Measurements from ENCODE around the gene MYBPH.

MYBPH gene

DNA sequence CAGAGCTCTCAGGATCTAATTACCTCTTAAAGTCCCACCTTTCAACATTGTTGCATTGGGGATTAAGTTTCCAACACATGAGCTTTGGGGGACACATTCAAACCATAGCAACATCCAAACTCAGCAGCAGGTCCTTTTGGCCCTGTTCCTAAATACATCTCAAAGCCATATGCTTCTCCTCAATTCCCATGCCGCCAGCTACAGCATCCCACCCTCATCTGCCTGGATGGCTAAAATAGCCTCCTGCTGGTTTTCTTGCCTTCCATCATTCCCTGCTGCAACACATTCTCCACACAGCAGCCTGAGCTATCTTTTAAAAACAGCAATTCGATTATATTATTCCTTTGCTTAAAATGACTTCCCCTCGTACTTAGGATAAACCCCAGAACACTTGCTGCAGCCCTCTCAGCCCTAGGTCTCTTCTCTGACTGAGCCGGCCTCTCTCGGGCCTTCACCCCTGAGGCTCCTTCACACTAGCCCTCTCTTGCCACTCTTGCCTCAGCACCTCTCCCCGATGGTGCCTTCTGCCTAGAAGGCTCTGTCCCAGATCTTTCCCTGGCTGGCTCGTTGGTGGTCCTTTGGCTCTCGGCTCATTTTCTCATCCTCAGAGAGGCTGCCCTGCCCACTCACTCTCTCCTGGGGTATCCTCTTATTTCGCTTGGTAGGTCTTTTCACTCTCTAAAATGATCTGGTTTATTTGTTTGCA lies 16.5 kb downstream of the MYBPH start:
- Histone ChIP-seq H3K36me3 (ENCODE audit: control insufficient read depth, insufficient read depth, low read length) (no peaks in the 10 kb centered on the region), H3K4me3 (ENCODE audit: low read depth, low read length) (no peak overlapping the region), H3K4me1 (ENCODE audit: control insufficient read depth, insufficient read depth, low read length) (peaks cover 4% of the 10 kb centered on the region), H3K9ac (ENCODE audit: low read depth, low read length) (no peak overlapping the region), H3K9me3 (ENCODE audit: control insufficient read depth, insufficient read depth, low read length) (no peaks in the 10 kb centered on the region), H3K27me3 (ENCODE audit: control insufficient read depth, insufficient read depth, low read length) (no peaks in the 10 kb centered on the region)

GRCh38 chr1:203158423-203158822 lies 17.2 kb downstream of the MYBPH start:
- Histone ChIP-seq H3K9ac (ENCODE audit: low read depth, low read length) (no peak overlapping the region), H3K4me1 (ENCODE audit: control insufficient read depth, insufficient read depth, low read length) (peaks cover 4% of the 10 kb centered on the region), H3K27me3 (ENCODE audit: control insufficient read depth, insufficient read depth, low read length) (no peaks in the 10 kb centered on the region), H3K36me3 (ENCODE audit: control insufficient read depth, insufficient read depth, low read length) (no peaks in the 10 kb centered on the region), H3K9me3 (ENCODE audit: control insufficient read depth, insufficient read depth, low read length) (no peaks in the 10 kb centered on the region), H3K4me3 (ENCODE audit: low read depth, low read length) (no peak overlapping the region)

DNA sequence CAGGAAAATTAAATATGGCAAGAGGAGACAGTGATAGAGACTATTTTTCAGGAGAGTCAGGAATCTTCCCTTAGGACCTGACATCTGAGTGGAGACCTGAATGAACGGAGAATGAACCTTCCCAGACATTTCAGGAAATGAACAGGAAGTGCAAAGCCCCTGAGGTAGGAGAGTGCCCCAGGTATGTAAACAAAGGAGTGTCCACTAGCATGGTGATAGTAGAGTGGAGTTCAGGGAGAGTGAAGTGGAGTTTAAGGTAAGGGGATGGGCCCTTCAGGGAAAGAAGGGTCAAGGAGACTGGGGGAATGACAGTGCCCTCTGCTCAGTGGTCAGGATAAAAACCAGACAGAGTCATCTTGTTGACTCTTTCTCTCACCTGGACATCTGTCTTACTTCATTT lies 19.3 kb downstream of the MYBPH start:
- no peaks in the 10 kb centered on the region for H3K36me3 ChIP-seq (ENCODE audit: control insufficient read depth, insufficient read depth, low read length)
- H3K27me3 ChIP-seq (ENCODE audit: control insufficient read depth, insufficient read depth, low read length): no peaks in the 10 kb centered on the region
- H3K4me3 ChIP-seq (ENCODE audit: low read depth, low read length): no peak overlapping the region
- no peaks in the 10 kb centered on the region for H3K9me3 ChIP-seq (ENCODE audit: control insufficient read depth, insufficient read depth, low read length)
- no peak overlapping the region for H3K9ac ChIP-seq (ENCODE audit: low read depth, low read length)
- peaks cover 17% of the 10 kb centered on the region for H3K4me1 ChIP-seq (ENCODE audit: control insufficient read depth, insufficient read depth, low read length)

DNA sequence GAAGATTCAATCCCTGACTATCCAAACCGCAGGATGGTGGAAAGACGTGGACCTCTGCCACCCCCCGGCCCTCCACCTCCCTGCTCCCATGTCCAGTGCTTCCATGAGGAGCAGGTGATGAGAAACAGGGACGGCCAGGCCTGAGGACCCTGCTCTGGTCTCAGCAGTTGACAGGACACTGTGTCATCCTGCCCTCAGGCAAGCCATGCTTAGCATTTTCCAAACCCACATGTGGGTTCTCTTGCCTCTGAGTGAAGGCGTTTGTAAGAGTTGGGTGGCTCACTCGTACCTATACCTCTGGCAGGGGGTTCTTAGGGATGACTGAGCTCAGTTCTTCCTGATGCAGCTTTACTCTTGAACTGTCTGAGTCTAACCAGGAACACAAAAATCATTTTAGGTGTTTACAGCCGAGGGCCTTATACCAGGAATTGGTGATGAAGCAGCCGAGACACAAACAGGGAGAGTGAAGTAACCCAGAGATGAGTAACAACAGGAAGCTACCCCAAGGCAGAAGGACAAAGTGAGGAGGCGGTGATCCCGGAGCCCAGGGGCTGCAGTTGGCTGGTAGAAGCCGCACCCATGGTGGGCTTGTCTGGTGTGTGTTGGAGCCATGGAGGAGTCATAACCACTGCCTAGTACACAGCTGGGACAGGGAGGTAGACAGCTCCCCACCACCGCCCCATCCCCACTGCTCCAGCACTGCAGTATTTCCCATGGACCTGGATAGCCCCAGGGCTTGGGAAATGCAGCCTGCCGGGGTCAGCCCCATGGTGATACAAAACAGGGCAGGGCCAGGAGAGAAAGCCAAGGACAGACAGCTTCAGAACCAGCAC lies 21.4 kb downstream of the MYBPH start:
- Histone ChIP-seq H3K9me3 (ENCODE audit: control insufficient read depth, insufficient read depth, low read length) (no peaks in the 10 kb centered on the region), H3K9ac (ENCODE audit: low read depth, low read length) (no peak overlapping the region), H3K4me1 (ENCODE audit: control insufficient read depth, insufficient read depth, low read length) (peaks cover 20% of the 10 kb centered on the region), H3K4me3 (ENCODE audit: low read depth, low read length) (no peak overlapping the region), H3K27me3 (ENCODE audit: control insufficient read depth, insufficient read depth, low read length) (no peaks in the 10 kb centered on the region), H3K36me3 (ENCODE audit: control insufficient read depth, insufficient read depth, low read length) (no peaks in the 10 kb centered on the region)

DNA sequence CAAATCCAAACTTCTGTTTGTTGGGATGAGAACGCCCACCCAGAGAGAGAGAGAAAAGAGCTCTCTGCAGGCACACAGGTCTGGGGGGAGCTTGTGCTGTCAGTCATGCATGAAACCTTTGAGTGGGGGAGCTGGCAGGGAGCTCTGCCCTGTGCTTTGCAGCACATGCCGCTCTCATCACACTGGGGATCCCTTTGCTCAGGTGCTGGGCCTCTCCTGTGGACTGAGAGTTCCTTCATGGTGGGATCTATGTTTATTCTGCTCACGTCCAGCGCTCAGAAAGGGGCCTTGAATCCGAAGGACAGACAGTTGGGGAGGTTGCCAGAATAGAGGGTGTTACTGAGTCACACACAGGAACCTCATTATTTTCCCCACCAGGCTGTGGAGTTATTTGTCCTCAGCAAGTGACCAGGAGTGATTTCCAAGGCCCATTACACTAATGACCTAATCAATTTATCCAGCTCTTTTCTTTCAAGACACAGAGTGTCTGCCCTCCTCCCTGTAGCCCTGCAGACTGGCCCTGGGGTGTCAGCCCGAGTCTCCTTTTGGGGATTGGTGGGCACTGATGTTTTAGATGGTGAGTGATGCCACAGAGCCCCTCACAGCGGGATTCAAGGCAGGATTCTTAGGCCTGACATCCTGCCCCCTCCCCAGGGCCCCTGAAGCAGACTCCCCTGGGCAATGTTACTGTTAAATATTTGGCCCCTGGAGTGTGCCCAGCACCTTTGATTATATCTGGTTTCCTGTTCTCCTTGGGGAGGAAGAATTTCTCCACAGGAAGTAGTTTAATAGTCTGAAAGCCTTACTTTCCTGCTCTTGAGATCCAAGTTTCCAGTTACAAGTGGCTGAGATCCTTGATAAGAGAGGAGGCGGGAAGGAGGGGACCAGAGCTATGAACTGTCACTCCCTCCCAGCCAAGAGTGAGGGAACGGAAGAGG lies 22.3 kb downstream of the MYBPH start:
- H3K4me1 ChIP-seq (ENCODE audit: control insufficient read depth, insufficient read depth, low read length): peaks cover 22% of the 10 kb centered on the region
- peak overlapping the region; percentile 16 for H3K9ac ChIP-seq (ENCODE audit: low read depth, low read length)
- no peaks in the 10 kb centered on the region for H3K9me3 ChIP-seq (ENCODE audit: control insufficient read depth, insufficient read depth, low read length)
- H3K4me3 ChIP-seq (ENCODE audit: low read depth, low read length): no peak overlapping the region
- H3K27me3 ChIP-seq (ENCODE audit: control insufficient read depth, insufficient read depth, low read length): no peaks in the 10 kb centered on the region
- H3K36me3 ChIP-seq (ENCODE audit: control insufficient read depth, insufficient read depth, low read length): no peaks in the 10 kb centered on the region

GRCh38 chr1:203152158-203153034 lies 23.2 kb downstream of the MYBPH start:
- Histone ChIP-seq H3K36me3 (ENCODE audit: control insufficient read depth, insufficient read depth, low read length) (no peaks in the 10 kb centered on the region), H3K9ac (ENCODE audit: low read depth, low read length) (no peak overlapping the region), H3K9me3 (ENCODE audit: control insufficient read depth, insufficient read depth, low read length) (no peaks in the 10 kb centered on the region), H3K4me1 (ENCODE audit: control insufficient read depth, insufficient read depth, low read length) (peaks cover 27% of the 10 kb centered on the region), H3K4me3 (ENCODE audit: low read depth, low read length) (no peak overlapping the region), H3K27me3 (ENCODE audit: control insufficient read depth, insufficient read depth, low read length) (no peaks in the 10 kb centered on the region)

- H3K27me3 ChIP-seq (ENCODE audit: control insufficient read depth, insufficient read depth, low read length): no peaks in the 10 kb centered on the region
- H3K4me3 ChIP-seq (ENCODE audit: low read depth, low read length): no peak overlapping the region
- H3K9ac ChIP-seq (ENCODE audit: low read depth, low read length): no peak overlapping the region
- no peaks in the 10 kb centered on the region for H3K9me3 ChIP-seq (ENCODE audit: control insufficient read depth, insufficient read depth, low read length)
- peaks cover 34% of the 10 kb centered on the region for H3K4me1 ChIP-seq (ENCODE audit: control insufficient read depth, insufficient read depth, low read length)
- no peaks in the 10 kb centered on the region for H3K36me3 ChIP-seq (ENCODE audit: control insufficient read depth, insufficient read depth, low read length)
Observed at GRCh38 chr1:203151362-203152157, 24.1 kb downstream of the MYBPH start.

DNA sequence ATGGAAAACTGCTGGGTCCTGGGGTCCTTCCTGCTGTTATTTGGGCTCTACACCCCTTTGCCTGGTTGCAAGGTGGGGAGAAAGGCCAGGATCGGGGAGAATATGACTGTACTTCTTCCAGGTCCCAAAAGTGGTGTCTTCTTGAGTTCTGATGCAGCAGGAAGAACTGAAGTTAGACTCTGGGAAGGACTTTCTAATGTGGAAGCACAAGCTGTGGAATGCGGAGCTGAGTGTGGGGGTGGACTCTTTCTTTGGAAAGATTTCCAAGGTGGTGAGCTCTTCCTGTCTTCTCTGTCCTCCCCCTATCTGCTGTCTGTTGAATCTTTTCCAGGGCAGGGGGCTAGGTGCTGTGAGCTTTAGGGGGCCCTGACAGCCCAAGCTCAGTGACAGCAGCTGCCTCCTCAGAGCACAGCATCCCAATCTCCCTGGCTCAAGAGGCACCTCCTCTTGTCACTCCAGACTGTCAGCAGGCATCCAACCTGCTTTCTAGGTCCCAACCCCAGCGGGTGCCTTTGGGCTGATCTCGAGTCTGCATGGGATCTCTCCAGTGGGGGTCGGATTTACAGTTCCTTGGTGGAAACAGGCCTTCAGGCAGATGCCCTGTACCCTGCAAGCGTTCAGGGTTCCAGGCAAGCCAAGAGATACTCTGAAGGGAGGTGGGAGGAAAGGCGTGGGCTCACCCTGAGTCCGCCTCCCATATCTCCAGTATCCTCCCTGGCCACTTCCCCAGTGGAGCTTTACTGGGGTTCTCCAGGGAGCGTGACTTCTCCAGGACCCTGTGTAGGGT lies 24.9 kb downstream of the MYBPH start:
- no peaks in the 10 kb centered on the region for H3K9me3 ChIP-seq (ENCODE audit: control insufficient read depth, insufficient read depth, low read length)
- H3K27me3 ChIP-seq (ENCODE audit: control insufficient read depth, insufficient read depth, low read length): no peaks in the 10 kb centered on the region
- no peak overlapping the region for H3K4me3 ChIP-seq (ENCODE audit: low read depth, low read length)
- no peak overlapping the region for H3K9ac ChIP-seq (ENCODE audit: low read depth, low read length)
- peaks cover 34% of the 10 kb centered on the region for H3K4me1 ChIP-seq (ENCODE audit: control insufficient read depth, insufficient read depth, low read length)
- H3K36me3 ChIP-seq (ENCODE audit: control insufficient read depth, insufficient read depth, low read length): no peaks in the 10 kb centered on the region

DNA sequence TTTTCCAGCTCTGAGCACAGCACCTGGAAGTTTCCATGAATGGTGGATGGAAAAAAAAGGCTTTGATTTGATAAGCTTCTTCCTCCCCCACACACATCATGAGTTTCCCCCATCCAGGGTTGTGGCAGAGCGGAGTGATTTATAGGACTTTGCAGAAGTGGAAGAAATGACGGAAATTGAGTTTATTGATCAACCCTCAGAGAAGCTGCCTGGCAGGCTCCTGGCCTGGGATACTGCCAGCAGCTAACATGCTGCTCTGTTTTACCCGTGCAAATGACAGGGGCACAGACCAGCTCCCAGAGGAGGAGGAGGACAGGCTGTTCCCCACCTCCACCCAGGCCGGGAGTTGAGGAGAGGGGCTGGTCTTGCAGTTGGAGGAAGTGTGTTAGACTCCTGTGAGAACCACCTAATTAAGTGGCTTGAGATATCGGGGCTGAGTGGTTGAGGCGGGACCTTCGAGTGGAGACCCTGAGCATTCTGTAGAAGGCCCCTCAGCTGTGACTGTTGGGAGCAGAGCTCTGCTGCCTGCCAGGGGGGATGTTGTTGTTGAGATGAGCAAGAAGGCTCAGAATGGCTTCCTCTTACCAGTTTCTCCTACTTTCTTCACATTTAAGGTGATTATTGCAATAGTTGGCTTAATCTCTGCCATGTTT lies 26.3 kb downstream of the MYBPH start:
- H3K4me3 ChIP-seq (ENCODE audit: low read depth, low read length): no peak overlapping the region
- H3K27me3 ChIP-seq (ENCODE audit: control insufficient read depth, insufficient read depth, low read length): no peaks in the 10 kb centered on the region
- H3K9me3 ChIP-seq (ENCODE audit: control insufficient read depth, insufficient read depth, low read length): no peaks in the 10 kb centered on the region
- no peaks in the 10 kb centered on the region for H3K36me3 ChIP-seq (ENCODE audit: control insufficient read depth, insufficient read depth, low read length)
- H3K4me1 ChIP-seq (ENCODE audit: control insufficient read depth, insufficient read depth, low read length): peaks cover 33% of the 10 kb centered on the region
- no peak overlapping the region for H3K9ac ChIP-seq (ENCODE audit: low read depth, low read length)

All from iPS-15b (cell line).